Activated gamma-delta T cell (primary cell): Measurements from ENCODE around the gene LRRC17.
"Not testable (repeated sequence)": the region's sequence is repeated elsewhere in the genome, so short reads cannot be mapped to it uniquely, and the experiment has no call there.

Experiments
- DNase-seq: peaks from one replicate; lab custom pipeline; 2025; lab: John Stamatoyannopoulos, UW

Gene LRRC17

DNA sequence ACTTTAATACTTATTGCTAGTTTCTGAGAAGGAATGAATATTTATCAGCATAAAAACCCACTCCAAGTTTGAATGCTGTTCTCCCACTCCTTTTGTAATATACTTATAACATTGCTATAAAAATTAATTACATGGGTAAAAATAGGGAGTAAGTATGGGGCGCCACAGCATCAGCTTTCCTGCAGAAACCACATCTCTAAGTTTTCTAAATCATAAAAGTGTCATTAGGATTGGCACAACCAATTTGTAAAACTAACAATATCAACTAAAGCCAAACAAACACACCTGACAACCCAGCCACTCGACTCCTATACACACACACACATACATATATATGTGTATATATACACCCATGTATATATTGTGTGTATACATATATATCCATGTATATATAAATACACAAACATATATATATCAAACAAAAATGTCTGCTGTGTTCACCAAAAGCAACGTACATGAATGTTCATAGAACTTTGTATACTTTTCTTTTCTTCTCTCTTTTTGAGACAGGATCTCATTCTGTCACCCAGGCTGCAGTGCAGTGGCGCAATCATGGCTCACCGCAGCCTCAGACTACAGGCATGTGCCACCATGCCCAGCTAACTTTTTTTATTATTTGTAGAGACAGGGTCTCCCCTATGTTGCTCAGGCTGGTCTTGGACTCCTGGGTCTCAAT lies 14.8 kb upstream of the LRRC17 start:
- DNase-seq: no peak

DNA sequence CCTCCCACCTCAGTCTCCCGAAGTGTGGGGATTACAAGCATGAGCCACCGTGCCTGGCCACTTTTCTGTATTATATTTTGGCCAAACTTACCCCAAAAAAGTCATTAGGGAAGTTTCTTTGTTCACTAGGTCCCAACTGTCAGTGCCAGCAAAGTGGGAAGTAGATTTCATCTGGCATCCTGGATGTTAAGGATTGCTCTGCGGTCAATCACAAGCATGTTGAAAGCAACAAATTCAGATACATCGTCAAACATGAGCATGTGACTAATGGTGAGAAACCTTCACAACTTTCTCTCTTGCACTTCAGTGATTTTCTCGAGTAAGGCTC lies 14.3 kb upstream of the LRRC17 start:
- DNase-seq: no peak

DNA sequence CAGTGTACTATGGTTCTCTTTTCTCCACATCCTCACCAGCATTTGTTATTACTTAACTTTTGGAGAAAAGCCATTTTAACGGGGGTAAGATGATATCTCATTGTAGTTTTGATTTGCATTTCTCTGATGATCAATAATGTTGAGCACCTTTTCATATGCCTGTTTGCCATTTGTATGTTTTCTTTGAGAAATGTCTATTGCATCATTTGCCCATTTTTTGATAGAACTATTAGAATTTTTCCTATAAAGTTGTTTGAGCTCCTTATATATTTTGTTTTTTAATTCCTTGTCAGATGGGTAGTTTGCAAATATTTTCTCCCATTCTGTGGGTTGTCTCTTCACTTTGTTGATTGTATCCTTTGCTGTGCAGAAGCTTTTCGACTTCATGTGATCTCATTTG lies 10.7 kb upstream of the LRRC17 start:
- not testable (repeated sequence) for DNase-seq

- DNase-seq: not testable (repeated sequence)
Measured at GRCh38 chr7:102903576-102903975, 9.2 kb upstream of the LRRC17 start.

DNA sequence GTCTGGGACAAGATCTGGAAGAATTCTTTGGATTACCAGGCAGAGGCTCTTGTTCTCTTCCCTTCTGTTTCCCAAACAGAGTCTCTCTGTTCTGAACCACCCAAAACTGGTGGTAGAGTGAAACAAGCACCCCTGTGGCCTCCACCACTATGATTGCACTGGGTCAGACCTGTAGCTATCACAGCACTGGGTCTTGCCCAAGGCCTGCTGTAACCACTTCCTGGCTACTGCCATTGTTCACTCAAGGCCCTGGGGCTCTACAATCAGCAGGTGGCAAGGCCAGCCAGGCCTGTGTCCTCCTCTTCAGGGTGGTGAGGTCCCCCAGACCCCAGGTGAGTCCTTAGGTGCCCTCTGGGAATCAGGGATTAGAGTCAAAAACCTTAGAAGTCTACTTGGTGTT lies 4.1 kb upstream of the LRRC17 start:
- DNase-seq: no peak

DNA sequence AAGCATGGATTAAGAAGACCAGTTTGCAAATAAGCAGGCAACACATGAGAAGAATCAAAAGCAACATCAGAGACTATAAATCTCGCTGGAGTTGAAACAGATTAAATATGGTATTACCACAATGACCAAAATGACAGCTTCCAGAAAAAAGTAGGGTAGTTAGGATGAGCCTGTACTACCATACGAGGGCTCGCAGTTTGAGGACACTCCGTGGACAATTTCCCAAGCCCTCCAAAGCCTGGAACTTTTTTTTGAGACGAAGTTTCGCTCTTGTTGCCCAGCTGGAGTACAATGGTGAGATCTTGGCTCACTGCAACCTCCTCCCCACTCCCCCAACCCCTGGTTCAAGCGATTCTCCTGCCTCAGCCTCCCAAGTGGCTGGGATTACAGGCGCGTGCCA lies 1.0 kb downstream of the LRRC17 start:
- DNase-seq: no peak

DNA sequence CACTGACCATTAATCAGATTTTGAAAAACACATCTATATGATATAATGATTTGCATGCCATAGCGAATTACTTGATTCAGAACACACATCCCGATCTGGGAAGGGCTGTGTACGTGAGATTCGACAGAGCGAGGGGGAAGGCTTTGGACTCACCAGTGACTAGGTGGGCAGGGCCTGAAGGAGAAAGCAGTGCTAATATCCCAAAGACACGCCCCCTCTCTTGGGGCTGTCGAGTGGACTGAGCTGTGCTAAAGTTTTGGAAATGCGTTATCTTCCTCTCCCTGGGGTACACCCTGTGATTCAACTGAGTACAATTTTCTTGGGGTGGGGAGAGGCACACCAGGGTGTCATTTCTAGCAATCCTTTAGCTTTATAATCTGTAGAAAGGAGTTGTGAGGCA lies 1.8 kb downstream of the LRRC17 start:
- no peak for DNase-seq

DNA sequence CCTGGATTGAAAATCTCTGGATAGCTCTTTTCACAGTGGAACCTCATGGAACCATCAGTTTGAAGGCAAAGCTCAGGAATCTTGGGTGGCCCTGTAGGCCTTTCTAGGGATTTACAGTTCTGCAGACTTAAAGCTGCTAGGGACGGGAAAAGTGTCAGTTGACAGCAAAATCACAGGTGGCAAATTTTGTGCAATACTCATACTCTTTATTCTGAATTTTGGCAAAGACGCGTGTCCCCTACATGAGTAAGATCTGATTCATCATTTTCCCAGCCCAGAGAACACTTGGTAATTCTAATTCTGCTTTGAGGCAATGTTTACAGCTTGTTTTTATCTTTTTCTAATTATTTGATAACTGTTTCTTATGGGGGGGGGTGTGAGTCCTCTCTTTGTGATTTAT lies 3.6 kb downstream of the LRRC17 start:
- DNase-seq: no peak

DNA sequence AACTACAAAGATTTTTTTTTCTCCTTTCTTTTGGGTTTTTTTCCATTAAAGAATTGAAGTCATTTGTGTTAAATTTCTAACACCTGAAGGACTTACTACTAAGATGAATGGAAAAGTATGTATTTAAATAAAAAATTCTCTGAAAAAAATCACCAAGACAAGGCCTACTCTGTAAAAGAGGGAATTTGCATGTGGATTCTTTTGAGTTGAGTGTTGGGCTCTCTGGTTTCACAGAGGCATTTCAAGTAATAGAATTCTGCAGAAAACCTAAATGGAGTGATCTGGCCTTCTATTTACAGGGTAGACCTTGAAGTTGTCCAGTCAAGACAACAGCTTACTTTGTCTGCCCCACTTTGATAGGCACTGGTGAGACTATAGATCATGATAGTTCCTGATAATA lies 4.1 kb downstream of the LRRC17 start:
- no peak for DNase-seq

- DNase-seq: no peak
Measured at GRCh38 chr7:102917436-102918353, 4.9 kb downstream of the LRRC17 start.

DNA sequence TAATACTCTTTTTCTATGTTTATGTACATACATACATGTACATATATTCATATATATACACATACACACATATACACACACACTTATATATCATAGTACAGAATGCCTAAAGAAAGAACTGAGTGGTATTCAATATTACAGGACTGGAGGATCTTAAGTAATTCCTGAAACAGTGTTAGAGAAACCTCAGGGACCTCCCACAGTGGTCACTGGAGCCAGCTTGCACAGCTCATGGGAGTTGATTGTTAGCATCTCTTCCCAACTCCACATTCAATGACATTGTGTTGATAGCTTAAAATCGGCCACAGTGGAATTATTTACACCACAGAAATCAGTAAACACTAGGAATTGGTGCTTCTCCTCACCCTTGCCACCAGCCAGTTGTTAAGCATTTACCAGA lies 6.0 kb downstream of the LRRC17 start:
- no peak for DNase-seq

GRCh38 chr7:102925976-102926782 lies 13.4 kb downstream of the LRRC17 start:
- DNase-seq: no peak

- DNase-seq: no peak
Measured at GRCh38 chr7:102926783-102927140, 14.0 kb downstream of the LRRC17 start.

DNA sequence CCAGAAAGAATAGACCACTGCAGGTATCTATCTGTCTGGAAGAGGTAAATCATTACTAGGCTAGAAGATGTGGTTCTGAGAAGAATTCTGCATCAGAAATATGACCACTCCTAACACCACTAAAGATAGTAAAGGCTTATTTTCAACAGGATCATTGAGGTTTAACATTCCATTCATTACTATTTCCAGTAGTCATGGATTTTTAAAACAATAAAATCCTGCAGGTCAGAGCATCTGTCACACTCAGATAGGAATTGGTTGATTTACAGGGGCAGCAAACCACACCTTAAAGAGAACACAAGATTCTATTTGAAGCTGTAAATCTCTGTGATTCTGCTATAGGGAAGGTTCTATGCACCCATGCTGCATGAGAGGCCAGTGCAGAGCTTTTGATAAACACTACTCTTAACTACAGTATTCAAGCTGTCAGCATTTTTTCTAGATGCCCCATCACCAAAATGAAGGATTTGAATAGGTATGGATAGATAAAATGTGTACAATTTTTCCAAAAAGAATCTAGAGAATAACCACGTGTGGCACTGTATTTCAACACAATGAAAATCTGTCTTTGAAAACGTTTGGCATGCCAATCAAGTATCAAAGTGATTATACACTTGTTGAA lies 14.6 kb downstream of the LRRC17 start:
- DNase-seq: no peak

GRCh38 chr7:102931757-102932156 lies 19.0 kb downstream of the LRRC17 start:
- no peak for DNase-seq

DNA sequence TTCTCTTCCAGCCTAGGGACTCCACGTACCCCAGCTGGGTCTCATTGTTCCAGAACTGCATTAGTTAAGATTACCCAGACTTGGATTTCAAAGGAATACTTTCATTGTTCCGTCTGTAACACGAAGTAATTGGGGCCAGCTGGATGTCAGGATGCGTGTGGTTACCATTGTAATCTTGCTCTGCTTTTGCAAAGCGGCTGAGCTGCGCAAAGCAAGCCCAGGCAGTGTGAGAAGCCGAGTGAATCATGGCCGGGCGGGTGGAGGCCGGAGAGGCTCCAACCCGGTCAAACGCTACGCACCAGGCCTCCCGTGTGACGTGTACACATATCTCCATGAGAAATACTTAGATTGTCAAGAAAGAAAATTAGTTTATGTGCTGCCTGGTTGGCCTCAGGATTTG lies 21.0 kb downstream of the LRRC17 start:
- DNase-seq: no peak

DNA sequence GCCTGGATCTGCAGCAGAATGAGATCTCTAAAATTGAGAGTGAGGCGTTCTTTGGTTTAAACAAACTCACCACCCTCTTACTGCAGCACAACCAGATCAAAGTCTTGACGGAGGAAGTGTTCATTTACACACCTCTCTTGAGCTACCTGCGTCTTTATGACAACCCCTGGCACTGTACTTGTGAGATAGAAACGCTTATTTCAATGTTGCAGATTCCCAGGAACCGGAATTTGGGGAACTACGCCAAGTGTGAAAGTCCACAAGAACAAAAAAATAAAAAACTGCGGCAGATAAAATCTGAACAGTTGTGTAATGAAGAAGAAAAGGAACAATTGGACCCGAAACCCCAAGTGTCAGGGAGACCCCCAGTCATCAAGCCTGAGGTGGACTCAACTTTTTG lies 21.4 kb downstream of the LRRC17 start:
- DNase-seq: no peak

- no peak for DNase-seq
Measured at GRCh38 chr7:102934701-102935100, 21.9 kb downstream of the LRRC17 start.

DNA sequence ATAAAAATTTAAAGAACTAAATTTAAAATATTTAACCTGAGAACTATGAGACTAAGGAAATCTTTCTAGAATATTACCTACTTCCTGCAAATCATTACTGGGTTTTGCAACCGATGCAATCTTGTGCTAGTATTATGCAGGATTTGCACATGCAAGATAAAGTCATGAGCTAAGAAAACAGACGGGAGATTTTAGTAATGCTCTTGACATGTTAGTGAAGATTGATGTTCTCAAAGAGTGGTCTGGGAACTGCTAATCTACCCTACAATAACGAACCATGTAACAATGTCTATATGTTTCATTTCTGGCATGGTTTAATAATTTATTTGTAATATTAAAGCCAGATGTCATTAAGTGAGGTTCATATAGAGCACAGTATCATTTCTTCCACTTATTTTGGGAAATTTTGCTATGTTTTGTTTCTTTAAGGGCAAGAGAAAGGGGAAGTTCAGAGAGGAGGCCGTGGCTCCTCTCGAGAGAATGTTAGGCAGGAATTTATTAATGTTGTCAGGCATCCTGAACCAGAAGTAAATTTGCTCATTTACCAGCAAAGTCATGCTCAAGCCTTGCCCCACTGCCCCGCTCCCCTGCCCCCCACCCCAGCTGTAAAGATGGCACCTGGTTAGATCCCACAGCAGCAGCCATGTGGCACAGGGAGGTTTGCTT lies 22.8 kb downstream of the LRRC17 start:
- DNase-seq: no peak

DNA sequence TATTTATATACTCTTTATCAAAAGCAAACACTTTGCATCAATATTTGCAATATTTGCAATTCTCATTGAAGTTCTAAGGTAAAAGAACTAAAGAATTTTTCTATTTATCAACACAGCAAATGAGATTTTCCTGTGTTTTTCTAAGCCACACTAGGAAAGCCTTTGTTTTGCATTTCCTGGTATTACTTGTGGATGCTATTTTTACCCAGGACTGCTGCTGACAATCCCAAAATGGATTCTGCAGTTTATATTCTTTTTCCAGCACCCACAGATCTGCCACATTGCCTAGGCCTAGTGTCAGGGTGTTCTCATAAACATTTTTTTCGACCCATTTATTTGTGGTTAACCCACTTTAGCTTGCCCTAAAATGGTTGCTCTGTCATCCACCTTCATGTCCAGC lies 25.9 kb downstream of the LRRC17 start:
- DNase-seq: no peak

DNA sequence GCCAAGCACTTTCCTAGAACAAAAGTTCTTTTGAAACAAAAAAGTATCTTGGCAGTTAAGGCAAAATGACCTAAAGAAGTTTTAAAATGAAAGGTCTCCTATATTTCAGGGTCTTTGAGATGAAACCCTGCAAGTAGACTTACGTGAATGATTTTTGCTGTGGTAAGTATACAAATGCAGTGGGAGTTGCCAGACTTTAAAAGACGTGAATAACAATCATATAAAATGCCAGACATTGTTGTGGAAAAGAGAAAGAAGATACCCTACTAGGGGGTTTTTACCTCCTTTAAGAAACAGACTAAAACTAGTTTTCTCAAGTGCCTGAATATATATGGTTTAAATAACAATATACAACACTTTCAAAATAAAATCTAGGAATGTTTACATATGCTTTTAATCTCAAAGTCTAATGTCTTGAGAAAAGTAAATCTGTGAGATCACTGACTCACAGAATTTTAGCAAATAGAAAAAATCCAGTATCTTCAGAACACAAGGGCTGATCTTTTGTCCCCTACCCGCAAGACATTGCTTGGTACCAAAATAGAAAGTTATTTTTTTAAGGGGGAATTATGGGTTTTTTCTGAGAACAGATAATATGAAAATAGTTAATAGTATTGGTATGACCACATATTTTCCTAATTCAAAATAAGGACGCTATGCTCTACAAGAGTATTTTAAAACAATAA lies 29.5 kb downstream of the LRRC17 start:
- no peak for DNase-seq
